Measurements from ENCODE around the gene WBP2.

The WBP2 gene

GRCh38 chr17:75827308-75828075, 27.6 kb downstream of the WBP2 start:
- DNase-seq: peak; percentile 40 to 78 (median 54)

DNA sequence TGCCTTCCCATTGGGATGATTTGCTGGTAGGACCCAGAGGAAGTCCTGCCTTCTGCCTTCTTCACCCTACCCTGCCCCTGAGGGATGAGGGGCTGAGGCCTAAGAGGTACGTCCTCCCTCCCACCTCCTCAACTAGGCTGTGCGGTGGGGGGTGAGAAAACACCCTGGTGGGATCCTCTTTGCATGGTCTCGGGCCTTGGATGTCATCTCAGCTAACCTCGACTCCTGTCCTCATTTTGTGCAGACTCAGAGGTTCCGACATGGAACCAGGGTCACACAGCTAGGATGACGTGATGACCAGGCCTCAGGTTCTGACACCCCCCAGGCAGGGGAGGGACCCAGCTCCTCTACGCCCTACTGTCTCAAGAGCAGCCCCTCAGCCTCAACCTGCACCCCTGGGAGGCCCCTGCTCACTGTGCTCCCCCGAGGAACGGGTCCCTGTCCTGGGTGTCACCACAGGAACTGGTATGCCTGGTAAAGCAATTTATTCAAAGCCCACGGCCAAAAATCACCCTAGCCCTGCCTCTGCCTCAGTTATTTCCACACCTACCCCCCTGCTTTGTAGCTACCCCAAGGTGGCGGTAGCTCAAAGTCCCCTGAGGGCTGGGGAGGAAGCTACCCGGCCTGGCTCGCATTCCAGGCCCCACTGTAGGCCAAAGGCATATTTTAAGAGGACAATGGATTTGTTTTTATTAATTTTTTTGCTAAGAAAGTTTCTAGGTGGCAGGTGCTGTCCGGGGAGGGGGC, 28.4 kb downstream of the WBP2 start:
- DNase-seq: no peak

DNA sequence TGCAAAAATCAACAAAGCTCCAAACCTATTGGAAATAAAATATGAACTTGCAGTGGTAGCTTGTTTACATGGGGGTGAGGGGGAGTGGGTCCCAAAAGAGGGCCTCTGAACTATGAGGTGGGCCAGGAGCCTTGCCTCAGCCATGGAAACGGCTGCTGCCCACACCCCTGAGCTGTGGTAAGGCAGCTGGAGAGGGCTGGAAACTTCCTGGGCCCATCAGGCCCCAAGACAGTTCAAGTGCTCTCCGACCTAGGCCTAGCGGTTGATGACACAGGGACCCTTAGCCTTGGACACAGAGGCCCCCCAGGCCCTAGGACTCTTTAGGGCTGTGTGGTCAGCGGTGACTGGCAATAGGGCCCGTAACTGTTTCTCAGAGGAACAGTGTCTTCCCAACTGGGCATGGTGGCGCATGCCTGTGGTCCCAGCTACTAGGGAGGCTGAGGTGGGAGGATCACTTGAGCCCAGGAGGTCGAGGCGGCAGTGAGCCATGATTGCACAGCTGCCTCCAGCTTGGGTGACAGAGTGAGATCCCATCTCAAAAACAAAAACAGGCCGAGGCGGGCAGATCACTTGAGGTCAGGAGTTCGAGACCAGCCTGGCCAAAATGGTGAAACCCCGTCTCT, 29.3 kb downstream of the WBP2 start:
- DNase-seq: no peak

GRCh38 chr17:75825149-75825552, 30.0 kb downstream of the WBP2 start:
- no peak for DNase-seq

- DNase-seq: no peak
Observed at GRCh38 chr17:75824666-75825065, 30.5 kb downstream of the WBP2 start.

DNA sequence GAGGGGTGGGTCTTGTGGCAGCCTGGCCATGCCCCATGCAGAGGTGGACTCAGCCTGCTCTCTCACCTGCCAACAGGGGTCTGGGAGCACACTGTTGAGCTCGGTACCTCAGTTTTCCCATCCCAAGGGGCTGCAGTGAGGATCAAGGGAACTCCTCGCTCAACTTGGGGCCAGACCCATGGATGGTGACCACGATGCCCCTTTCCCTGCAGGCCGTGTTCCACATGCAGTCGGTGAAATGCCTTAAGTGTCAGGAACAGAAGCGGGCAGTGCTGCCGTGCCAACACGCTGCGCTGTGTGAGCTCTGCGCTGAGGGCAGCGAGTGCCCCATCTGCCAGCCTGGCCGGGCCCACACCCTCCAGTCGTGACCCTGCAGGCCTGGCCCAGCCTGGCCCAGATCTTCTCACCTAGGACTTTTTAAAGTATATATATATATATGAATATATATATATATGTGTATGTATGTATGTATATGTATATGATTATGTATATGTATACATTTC, 31.0 kb downstream of the WBP2 start:
- no peak for DNase-seq

DNA sequence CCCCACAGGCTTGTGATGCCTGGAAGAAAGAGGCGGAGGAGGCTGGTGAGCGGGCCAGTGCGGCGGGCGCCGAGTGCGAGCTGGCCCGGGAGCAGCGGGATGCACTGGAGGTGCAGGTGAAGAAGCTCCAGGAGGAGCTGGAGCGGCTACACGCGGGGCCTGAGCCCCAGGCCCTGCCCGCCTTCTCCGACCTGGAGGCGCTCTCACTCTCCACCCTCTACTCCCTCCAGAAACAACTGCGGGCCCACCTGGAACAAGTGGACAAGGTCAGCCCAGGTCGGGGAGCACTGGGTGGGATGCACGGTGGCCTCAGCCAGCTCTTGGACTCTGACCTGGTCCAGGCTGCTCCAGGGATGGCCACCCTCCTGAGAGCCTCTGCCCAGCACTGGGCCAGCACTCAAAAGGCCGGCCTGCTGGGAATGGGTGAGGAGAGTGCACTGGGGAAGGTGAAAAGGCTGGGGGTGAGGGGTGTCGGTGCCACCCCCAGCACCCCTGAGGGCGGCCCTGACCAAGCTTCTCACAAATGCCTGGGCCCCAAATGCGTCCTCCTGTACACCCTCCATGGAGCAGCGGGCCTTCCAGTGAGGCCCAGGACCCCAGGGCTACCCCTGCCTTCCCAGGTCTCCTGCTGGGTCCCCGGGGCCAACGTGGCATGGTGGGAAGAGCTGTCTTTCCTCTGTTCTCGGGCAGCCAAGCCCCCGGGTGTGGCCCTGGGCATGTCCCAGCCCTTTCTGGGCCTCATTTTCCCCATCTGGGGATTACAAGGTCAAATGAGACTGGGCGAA, 31.7 kb downstream of the WBP2 start:
- no peak for DNase-seq

DNA sequence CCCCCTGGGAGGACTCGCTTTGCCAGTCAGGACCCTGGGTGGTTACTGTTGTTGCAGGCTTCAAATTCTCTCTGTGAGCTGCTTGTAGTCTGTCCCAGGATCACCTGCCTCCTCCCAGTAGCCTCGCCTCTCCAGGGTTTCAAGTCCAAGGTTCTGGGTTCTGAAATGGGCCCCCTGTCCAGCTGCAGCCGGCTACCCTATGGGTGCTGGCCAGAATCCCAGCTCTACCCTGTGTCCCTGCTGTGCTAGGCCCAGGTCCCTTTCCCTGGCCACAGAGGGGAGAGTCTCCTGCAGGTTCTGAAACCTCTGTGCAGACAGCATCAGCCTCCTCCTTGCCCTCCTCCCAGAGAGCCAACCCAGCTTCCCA, 32.4 kb downstream of the WBP2 start:
- DNase-seq: no peak

DNA sequence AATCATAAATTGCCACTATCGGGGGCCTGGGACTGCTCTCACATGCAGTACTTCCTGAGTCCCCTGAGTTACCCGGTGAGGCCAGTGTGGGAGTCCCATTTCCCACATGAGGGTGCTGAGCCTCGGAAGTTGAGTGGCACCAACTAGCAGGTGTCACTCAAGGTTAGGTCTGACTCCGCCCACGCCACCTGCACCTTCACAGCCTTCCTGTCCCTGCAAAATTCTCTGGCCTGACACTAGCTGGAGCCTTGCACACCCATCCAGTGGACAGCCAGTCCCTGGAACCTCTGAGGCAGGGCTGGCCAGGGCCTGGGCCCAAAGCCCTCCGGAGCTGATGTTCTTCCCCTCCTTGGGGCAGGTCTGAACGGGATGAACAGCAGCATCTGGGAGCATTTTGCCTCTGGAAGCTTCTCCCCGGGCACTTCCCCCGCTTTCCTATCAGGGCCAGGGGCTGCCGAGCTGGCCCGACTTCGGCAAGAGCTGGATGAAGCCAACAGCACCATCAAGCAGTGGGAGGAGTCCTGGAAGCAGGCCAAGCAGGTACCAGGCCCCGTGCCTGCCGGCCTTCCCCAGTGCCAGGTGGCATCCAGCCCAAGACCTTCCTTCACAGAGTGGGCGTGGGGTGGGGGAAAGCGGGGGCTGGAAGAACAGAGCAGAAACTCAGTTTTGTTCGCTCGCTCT, 32.9 kb downstream of the WBP2 start:
- peak in 4 of 6 experiments; percentile 10 to 45 (median 34) for DNase-seq

DNA sequence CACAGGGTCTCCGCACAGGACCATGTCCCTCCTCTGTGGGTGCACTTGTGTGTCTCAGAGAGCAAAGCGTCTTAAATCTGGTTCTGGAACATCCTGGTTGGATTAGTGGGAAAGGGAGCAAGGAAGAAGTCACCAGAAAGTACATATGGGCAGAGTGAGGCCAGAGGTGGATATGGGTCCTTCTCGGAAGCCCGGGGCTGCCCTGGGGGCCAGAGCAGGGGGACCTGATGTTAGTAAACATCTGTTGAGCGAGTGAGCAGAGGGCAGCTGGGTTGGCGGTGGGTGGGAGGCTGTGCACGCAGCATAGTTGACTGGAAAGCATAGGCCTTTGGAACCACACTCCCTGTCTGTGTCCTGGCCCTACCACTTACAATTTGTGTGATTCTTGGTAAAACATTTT, 33.6 kb downstream of the WBP2 start:
- DNase-seq: no peak

GRCh38 chr17:75820094-75821080, 34.7 kb downstream of the WBP2 start:
- DNase-seq: no peak

GRCh38 chr17:75819678-75820077, 35.5 kb downstream of the WBP2 start:
- no peak for DNase-seq

DNA sequence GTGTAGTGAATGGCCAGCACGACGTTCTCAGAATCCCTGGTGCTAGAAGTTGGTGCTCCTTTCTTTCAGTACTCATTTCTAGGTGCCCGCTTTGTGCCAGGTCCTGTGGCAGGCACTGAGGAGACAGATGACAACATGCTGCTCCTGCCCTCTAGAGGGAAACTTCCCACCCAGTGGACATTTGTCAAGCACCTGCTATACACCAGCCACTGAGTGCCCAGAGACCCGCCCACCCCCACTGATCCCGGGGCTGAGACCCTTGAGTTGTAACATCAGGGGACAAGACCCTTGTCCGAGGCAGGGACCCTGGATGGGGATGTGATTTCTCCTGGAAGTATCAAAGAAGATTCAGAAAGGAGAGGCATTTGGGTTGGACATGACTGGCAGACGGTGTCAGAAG, 36.0 kb downstream of the WBP2 start:
- DNase-seq: no peak

DNA sequence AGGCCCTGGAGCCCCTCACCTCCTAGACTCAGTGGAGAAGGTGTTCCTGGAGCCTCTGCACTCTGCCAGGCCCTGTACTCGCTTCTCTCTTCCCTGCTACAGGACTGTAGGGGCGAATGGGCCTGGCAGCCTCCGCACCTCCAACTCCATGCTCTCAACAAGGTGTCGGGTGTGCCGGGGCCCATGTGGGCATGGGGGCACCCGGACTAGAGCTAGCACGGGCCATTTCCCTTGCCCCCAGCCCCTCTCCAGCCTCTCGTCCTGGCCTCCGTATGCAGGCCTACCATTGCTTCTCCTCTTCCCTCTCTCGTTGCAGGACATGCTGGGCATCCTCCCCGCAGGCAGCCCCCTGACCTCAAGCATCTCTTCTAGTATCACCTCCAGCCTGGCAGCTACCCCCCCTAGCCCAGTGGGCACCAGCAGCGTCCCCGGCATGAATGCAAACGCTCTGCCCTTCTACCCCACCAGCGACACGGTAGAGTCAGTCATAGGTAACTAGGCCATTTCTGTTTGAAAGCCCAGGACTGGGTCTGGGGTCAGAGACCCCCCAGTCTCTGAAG, 36.7 kb downstream of the WBP2 start:
- DNase-seq: no peak

- no peak for DNase-seq
Observed at GRCh38 chr17:75817571-75817970, 37.6 kb downstream of the WBP2 start.

DNA sequence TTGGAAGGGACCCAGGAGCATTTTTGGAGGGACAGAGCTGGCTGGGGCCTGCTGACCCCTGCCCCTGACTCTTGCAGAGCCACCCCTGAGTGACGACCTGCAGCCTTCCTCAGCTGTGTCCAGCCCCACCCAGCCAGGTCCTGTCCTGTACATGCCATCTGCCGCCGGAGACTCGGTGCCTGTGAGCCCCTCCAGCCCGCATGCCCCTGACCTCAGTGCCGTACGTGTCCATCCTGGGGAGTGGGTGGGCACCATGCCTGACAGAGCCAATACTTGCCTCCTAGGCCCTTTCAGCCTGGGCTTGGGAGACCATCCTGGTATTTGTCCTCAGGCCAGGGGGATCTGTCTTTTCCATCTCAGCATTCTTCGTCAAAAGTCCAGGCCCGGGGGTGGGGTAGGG, 38.4 kb downstream of the WBP2 start:
- no peak for DNase-seq

DNA sequence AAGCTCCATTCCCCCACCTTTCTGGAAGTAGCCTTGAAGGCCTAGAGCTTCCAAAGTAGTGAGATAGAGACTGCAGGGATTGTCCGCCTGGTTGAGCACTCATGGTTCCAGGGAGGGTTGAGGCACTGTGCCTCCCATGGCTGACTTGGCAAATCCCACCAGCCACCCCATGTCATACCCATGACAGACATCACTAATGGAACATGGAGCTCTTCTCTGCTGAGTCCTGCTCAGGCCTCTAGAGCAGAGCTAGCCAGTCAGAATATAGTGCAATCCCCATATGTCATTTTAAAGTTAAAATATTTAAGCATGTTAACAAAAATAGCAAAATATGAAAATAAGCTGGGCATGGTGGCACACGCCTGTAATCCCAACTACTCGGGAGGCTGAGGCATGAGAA, 39.7 kb downstream of the WBP2 start:
- no peak for DNase-seq

DNA sequence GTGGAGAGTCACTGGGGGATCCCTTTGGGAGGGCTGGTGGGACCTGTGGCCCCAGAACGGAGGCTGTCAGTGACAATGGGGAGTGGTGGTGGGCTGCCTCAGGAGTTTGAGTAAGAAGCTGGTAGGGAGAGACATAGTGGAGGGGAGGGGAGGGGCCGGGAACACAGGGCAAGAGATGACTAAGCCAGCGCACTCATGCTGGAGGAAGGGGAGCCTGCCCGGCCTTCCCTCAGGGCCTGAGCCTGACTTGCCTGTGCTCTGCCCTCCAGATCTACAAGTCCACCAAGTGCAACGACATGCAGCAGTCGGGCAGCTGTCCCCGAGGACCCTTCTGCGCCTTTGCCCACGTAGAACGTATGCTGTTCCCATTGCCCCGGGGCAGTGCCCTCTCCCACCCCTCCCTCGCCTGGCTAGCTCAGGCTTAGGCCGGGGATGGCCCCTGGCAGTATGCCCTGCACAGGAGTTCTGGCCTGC, 40.2 kb downstream of the WBP2 start:
- no peak for DNase-seq

- DNase-seq: no peak
Observed at GRCh38 chr17:75814021-75814395, 41.1 kb downstream of the WBP2 start.

Measured in stimulated activated naive CD4-positive, alpha-beta T cell (primary cell).